Kidney (tissue), 14 donors: ENCODE results near the gene CITED1. TPM values are rescaled to one million over a fixed set of nuclear protein-coding genes. Genes with fewer than 3 reads are reported as not detected.

Experiments
- DNase-seq, 5 donors: peaks; one replicate each; pipeline ENCODE4 v3.0.0-alpha.2; 2013 to 2020
- FAIRE-seq: peaks from 2 replicates; lab custom pipeline; 2012; peaks lifted over from hg19 to GRCh38; lab: Jason Lieb, UNC
- H3K27ac ChIP-seq, 2 donors: one replicate each; pipeline ENCODE4 v1.7.0; 2013; ENCODE audit warnings: low read depth in 2 of 2, low read length in 2 of 2, inconsistent platforms in 1 of 2
- H3K27me3 ChIP-seq: one replicate; pipeline ENCODE4 v1.7.1; 2013; ENCODE audit warnings: low read length, inconsistent platforms; ENCODE audit not compliant: control insufficient read depth, insufficient read depth
- H3K36me3 ChIP-seq, 3 donors: one replicate each; pipeline versions ENCODE4 v1.7.0 to v1.7.1; 2013; ENCODE audit warnings: low read length in 3 of 3, control low read depth in 1 of 3, inconsistent platforms in 1 of 3; ENCODE audit not compliant: insufficient read depth in 3 of 3, control insufficient read depth in 2 of 3
- H3K4me1 ChIP-seq, 3 donors: one replicate each; pipeline versions ENCODE4 v1.7.0 to v1.7.1; 2013; ENCODE audit warnings: low read length in 3 of 3, inconsistent platforms in 1 of 3, low read depth in 1 of 3; ENCODE audit not compliant: control insufficient read depth in 2 of 3, insufficient read depth in 2 of 3
- H3K4me3 ChIP-seq, 3 donors: one replicate each; pipeline versions ENCODE4 v1.7.0 to v1.8.1; 2013; ENCODE audit warnings: low read length in 3 of 3, control low read depth in 1 of 3, inconsistent platforms in 1 of 3
- H3K9ac ChIP-seq, 3 donors: one replicate each; pipeline versions ENCODE4 v1.7.0 to v1.7.1; 2013; ENCODE audit warnings: low read length in 3 of 3, control low read depth in 1 of 3, inconsistent platforms in 1 of 3
- H3K9me3 ChIP-seq, 3 donors: one replicate each; pipeline versions ENCODE4 v1.7.0 to v1.7.1; 2013; ENCODE audit warnings: low read length in 3 of 3, control low read depth in 1 of 3, inconsistent platforms in 1 of 3; ENCODE audit not compliant: control insufficient read depth in 2 of 3, insufficient read depth in 1 of 3
- intact Hi-C: fragments of 100-400 bp; cut with DNase I; formaldehyde crosslinking; loops from one replicate; pipeline ENCODE4 v1.11.1; 2022
- polyA plus RNA-seq: library from polyadenylated mRNA; stranded (reverse); fragments of 350-450 nt; fragmentation: Illumina TruSeq; extraction: RNeasy Lipid Tissue Mini Kit (QIAGEN cat#74804); gene quantifications from one replicate; pipeline ENCODE4 v1.2.3, GENCODE V29; 2014; ENCODE audit warnings: low read depth, low replicate concordance; ENCODE audit not compliant: insufficient read depth
- total RNA-seq: library from RNA; stranded (reverse); fragmentation: NEBNext Ultra II Directional; extraction: Animal tissue kit (Norgen Biotek cat#: 25700); gene quantifications from one replicate; pipeline ENCODE4 v1.2.1, GENCODE V29; 2021
- TF ChIP-seq, protein P1 (sequence below): IDR thresholded peaks from 3 replicates; pipeline ENCODE4 v1.5.1; 2012; ENCODE audit warnings: mild to moderate bottlenecking, moderate library complexity, borderline replicate concordance; ENCODE audit not compliant: insufficient read depth; ENCODE audit errors: extremely low read depth
- donor health status: control.
- donor health status: control.
- donor health status: control.
- donor health status: control.
- donor health status: control.
- donor health status: DM: yes; HTN: yes; CAD: no.
- donor health status: Normal renal cell carcinoma (clear cell type).

The CITED1 gene
- total and polyA plus RNA-seq, 2 donors from 2014 or later, result 1.5 to 3.8 TPM

DNA sequence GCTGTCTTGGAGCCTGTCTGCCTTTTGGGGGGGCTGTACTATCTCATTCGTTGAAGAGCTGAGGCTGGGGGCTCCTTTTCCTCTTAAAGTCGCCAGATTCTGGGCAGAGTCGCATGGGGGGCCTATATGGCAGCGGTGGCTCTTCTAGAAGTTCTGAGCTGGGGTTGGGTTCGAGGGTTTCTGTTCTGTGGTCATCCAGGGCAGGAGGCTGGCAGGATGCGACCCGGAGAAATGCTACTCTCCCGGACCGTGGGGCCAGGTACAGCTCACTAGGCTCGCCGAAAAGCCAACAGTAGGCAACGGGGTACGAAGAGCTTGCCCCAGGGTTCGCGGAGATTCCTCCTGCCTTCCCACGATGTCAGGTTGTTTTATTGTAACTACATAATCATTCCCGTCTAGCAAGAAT lies 1.9 kb upstream of the CITED1 start:
- no peaks in the 10 kb centered on the region for H3K36me3 ChIP-seq
- H3K27ac ChIP-seq, result no peak overlapping the region
- DNase-seq (peak in 2 of 5 donors; percentile 25), FAIRE-seq (no peak)
- H3K9me3 ChIP-seq, result no peaks in the 10 kb centered on the region
- intact Hi-C loops, result no loop called here
- peaks cover 45% of the 10 kb centered on the region for H3K27me3 ChIP-seq
- no peak overlapping the region for H3K9ac ChIP-seq
- TF ChIP-seq, protein P1, sequence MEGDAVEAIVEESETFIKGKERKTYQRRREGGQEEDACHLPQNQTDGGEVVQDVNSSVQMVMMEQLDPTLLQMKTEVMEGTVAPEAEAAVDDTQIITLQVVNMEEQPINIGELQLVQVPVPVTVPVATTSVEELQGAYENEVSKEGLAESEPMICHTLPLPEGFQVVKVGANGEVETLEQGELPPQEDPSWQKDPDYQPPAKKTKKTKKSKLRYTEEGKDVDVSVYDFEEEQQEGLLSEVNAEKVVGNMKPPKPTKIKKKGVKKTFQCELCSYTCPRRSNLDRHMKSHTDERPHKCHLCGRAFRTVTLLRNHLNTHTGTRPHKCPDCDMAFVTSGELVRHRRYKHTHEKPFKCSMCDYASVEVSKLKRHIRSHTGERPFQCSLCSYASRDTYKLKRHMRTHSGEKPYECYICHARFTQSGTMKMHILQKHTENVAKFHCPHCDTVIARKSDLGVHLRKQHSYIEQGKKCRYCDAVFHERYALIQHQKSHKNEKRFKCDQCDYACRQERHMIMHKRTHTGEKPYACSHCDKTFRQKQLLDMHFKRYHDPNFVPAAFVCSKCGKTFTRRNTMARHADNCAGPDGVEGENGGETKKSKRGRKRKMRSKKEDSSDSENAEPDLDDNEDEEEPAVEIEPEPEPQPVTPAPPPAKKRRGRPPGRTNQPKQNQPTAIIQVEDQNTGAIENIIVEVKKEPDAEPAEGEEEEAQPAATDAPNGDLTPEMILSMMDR, result no peak
- H3K4me3 ChIP-seq, result peak overlapping the region in 2 of 3 donors; percentile 34 to 48
- peaks cover 0 to 13% (median 0%) of the 10 kb centered on the region in 3 donors for H3K4me1 ChIP-seq

DNA sequence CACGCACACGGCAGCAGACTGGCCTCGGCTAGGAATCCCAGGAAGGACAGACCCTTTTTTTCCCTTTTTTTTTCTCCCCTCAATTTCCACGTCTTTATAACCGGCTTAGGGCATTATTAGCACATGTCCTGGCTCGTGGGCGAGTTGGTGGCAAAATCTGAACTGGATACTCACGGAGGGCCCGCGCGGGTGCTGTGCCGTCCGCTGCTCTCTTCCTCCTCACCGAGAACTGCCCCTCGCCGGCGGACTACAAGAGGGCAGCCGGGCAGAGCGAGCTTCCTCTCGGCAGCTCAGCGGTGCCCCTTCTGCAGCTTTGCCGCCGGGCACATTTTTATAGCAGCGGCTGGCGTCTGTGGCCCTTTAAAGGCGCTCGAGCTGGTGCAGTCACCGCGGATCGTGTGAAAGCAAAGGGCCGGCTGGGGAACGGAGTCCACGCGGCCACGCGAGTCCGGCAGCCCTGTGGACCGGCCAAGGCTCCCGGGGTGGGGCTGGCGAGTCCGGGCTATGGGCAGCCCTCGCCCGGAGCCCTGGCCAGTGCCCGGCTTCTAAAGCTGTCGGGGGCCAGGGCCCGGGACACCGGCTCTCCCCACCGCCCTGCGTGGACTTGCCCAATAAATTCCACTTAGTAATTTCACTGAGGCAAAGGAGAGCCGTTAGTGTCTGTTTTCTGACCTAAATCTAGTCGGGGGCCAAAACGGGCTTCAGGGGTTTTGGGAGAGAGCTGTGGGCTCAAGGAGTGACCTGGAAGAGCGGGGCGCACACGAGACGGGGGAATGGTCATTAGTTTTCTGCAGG lies 1.3 kb upstream of the CITED1 start:
- Histone ChIP-seq H3K27ac (no peak overlapping the region), H3K9me3 (no peaks in the 10 kb centered on the region), H3K4me1 (peaks cover 0 to 13% (median 0%) of the 10 kb centered on the region in 3 donors), H3K27me3 (peaks cover 49% of the 10 kb centered on the region), H3K36me3 (no peaks in the 10 kb centered on the region), H3K4me3 (peak overlapping the region; percentile 48 to 58 (median 48)), H3K9ac (no peak overlapping the region)
- TF ChIP-seq, protein P1, result no peak
- intact Hi-C loops, result no loop called here
- FAIRE-seq (no peak), DNase-seq (peak; percentile 78 to 91 (median 86))

DNA sequence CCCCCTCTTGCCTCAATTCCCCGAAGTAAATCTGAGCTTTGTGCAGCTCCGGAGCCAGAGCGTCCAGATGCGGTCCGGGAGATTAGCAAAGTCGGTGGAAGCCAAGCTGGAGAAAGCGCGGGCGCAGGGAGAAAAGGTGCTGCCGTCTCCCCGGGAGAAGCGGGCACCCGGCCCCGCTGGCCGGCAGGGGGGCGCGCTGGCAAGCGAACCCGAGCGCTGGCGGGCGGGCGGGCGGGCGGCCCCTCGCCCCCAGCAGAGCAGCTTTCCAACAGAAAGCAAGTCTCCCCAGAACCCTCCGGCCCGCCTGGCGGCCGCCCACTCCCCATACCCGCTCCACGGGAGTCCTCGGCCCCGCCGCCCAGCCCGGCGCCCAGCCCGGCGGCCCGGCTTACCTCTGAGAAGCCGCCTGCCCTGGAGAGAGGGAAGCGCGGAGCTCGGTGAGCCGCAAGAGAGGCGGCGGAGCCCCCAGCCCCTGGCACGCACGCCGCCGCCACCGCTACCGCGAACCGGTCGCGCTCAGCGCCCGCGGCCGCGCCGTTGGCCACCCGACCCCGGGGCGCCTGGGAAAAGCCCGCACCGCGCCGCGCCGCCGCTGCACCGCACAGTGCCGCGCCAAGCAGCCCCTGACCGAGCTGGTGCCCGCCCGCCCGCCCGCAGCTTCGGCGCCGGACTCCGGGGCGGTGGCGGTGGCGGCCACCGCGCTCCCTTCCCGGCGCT lies 529 bp upstream of the CITED1 start:
- no peaks in the 10 kb centered on the region for H3K9me3 ChIP-seq
- peak overlapping the region in 2 of 3 donors; percentile 48 to 58 for H3K4me3 ChIP-seq
- H3K9ac ChIP-seq, result no peak overlapping the region
- TF ChIP-seq, protein P1, result no peak
- H3K27me3 ChIP-seq, result peaks cover 49% of the 10 kb centered on the region
- no peak overlapping the region for H3K27ac ChIP-seq
- peak in 1 of 5 donors; percentile 7 for DNase-seq
- intact Hi-C loops, result no loop called here
- no peaks in the 10 kb centered on the region for H3K36me3 ChIP-seq
- no peak for FAIRE-seq
- H3K4me1 ChIP-seq, result peaks cover 0 to 13% (median 0%) of the 10 kb centered on the region in 3 donors
